Fibroblast of skin of abdomen (primary cell): ENCODE results near the gene FRMD4B.
"Not testable (repeated sequence)": the region's sequence is repeated elsewhere in the genome, so short reads cannot be mapped to it uniquely, and the experiment has no call there.

ENCODE experiments used
- DNase-seq: peaks from one replicate; pipeline ENCODE4 v3.0.0-alpha.2; 2013

FRMD4B gene

DNA sequence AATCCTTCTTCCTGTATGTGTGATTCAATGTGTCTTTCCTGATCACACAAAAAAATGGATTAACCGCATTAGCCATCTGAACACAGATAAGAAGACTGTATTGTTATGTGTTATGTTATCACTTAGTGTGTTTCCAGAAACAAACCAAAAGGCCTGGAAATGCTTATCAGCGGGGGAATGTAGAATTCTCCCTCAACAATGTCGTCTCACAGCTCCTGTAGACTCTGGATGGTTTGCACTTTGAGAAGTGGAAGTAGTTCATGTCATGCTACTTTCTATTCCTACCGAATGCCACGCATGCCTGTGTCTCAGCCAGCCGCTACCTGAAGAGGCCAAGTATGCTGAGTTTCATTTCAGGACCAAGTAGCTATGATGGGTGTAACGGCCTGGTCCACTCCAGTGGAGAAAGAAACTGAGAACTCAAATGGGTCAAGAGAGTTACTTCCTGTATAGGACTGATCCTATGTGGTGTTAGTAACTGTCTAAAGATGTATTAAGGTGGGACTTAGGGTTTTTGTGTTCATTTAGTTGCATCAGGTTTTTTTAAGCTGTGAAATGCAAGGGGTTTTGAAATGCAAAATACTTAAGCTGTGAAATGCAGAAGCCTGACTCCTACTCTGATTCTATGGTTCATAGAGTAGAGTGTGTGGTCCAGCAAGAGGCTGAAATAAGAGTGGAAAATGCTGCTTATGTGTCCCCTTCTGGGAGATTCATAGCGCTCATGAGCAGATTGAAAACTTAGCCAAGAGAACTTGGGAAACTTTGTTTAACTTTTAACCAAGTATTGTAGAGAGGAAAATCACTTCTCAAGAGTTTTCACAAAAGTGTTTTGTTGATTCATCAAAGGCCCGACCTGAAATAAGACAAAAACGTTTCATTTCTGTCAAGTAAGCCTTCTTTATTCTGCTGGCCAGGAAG is 145.0 kb downstream of the FRMD4B start:
- DNase-seq = no peak

DNA sequence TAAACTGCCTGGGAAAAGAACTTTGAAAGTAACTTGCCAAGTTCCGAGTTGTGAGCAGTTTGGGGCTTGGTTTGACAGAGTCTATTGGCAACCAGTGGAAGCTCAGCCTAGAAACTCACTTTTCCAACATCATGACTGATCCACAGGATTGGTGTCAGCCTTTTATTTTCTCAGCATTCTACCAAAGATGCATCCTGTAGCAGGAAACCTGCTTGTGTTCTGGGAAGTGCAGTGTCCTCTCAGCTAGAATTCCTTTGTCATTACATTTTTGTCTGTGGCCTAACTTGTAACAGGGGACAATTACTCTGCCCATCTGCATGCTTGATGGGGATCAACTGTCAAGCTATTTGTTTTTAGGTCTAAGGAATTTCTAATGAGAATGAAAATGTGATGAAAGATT is 146.8 kb downstream of the FRMD4B start:
- DNase-seq = no peak

DNA sequence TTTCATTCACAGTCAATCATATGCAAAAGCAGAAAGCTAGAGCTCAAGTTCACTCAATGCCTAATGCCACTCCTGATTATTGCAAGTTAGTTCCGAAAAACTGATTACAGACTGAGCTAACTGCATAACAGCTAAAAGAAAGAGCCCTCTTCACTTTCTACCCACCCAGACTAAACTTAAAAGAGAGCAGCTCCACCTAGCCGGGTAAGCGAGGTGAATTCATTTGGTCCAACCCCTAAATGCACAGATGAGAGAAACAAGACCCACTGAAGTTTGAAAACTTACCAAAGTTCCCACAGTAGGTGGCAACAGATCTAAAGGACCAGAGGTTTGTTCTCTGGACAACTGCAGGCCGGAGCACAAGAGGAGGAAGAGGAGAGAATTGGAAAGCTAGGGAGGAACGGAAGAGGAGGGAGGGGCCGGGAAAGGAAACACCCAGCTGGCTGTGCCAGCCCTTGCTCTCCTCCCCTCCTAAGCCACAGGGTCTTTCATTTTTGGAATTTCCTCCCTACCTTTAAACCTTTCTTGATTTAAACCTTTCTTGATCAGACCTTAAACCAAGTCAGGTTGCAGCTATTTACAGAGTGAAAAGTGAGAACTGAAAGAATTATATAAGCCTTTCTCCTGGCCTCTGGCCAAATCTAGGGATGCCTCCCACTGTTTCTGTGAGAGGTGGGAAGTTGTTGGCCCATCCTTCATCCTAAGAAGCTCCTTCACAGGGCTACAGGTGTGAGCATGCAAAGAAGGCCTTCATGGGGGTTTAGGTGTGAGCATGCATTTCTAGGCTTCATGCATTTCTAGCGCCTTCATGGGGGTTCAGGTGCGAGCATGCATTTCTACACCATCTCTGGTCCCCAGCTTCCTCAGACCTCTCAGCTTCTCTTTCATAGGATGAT is 148.8 kb downstream of the FRMD4B start:
- DNase-seq = no peak

DNA sequence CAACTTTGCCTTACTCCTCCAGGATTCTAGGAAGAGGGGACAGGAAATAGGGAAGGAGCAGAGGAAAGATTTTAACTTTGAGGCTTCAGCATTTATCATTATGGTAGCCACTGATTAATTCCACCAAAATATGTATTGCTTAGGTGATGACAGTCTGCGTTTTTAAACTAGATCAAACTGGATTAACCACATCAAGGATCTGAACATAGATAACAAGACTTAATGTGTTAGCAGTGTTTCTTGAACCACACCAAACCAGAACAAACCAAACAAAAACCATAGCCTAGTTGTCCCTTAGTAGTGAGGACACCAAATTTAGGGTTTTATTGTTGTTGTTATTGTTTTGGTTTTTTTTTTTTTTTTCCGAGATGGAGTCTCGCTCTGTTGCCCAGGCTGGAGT is 150.0 kb downstream of the FRMD4B start:
- no peak for DNase-seq

DNA sequence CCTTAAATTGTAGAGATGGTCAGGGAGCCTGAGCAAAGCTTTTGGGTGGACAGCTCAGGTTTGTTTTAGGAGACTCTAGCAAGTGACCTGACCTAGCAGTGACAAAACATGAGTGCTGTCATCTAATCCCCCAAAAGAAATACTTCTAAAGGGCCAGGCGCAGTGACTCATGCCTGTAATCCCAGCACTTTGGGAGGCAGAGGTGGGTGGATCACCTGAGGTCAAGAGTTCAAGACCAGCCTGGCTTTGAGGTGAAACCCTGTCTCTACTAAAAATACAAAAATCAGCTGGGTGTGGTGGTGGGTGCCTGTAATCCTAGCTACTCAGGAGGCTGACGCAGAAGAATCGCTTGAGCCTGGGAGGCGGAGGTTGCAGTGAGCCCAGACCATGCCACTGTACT is 150.7 kb downstream of the FRMD4B start:
- not testable (repeated sequence) for DNase-seq

DNA sequence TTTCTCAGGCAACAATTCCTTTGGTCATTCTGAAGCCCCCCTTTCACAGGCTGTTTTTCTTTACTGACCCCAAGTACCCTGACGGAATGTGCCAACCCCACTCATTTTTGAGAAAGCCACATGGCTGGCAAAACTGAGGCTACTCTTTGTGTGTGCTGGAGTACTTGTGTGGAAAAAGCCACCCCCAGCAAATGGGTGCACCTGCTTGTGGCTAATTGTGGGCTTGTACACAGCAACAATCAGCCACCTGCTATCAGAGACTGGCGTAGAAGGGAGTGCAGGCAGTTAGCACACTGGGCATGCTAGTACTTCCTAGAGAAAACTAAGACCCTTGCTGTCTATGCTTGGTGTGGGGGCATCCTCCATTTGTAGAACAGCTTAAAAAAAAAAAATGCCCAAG is 153.4 kb downstream of the FRMD4B start:
- DNase-seq = no peak

DNA sequence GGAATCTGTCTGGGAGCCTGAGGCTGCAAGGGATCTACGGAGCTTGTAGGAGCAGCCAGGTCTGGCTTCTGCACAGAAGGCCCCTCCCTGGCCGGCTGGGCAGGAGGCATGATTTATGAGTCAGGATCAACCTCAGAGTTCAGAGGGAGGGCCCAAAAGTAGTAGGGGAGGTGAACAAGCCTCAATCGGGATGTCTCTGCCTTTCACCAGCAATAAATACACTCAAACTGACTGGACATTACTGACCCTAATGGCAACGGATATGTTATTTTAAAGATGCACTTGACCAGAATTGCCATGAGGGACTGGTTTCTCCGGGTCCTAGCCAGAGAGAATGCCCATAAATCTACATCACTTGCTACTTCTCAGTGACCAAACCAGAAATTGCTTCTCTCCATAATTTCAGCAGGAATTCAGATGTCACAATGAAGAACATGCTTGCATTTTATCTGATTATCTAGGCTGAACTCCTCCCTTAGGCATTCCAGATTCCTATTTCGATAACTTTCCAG is 153.9 kb downstream of the FRMD4B start:
- peak; percentile 13 for DNase-seq

DNA sequence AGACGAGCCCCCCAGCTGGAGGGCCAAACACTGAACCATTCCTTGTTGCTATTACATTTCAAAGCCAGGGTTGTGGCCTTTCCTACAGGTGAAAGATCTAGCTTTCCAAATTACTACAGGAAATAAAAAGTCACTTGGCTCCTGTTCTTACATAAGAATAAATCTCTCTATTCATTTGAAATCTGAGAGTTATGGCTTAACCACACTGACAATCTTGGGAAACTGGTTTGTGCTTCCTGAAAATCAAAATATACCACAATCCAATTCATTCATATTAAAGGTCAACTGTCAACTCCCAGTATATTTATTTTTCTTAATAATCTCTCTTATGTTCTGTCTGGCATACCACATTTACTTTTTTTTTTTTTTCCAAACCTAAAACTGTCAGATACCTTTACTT is 159.8 kb downstream of the FRMD4B start:
- DNase-seq = no peak

DNA sequence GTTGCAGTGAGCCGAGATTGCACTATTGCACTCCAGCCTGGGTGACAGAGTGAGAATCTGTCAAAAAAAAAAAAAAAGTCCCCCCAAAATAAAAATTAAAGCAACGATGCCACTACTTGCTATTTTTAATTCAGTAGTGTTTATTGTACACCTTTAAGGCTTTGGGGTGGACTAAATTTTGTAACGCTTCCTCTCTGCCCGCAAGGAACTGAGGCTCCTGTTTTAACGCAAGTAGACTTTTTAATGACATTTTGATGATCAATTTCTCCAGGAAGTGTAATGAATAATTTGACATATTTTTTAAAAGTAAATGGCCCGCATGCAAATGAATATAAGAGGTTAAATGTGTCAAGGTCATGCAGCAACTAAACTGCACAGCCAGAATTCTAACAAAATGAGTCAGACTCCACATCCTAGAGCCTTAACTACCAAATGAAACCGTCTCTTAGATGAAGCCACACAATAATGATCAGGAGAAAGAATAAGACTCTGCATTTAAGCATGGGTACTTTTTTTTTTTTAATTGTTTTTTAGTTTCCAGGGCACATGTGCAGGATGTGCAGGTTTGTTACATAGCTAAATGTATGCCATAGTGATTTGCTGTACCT is 166.7 kb downstream of the FRMD4B start:
- no peak for DNase-seq

DNA sequence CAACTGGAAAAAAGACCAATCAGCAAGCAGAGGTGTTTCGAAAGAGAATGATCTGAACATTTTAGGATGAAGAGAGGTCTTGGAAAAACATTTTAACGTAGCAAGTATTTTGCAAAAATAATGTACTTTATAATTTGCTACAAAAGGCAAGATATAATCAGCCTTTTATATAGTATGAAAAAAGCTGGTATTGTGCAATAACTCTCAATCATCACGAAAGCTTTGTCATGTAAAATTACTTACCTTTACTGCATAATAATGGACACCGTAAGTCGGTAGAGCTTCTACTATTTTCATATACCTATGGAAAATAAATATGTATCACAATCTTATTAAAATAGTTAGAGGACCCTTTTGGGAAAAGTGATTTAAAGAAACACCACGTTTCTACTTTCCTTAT is 167.8 kb downstream of the FRMD4B start:
- DNase-seq = no peak

DNA sequence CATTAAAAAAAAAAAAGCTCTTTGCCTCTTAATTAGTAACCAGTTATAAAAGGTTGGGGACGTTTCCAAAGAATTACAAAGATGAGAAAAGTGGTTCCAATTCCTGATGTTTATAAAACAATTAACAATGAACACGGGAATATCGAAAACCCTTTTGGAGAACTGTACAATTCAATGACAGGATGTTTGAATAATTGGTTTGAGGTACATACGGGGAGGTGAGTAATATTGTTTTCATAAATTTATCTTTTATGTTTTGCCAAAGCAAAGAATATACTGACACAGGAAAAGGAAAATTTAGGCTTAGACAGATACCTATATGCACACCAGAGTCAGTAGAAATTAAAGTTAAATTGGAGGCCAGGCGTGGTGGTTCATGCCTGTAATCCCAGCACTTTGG is 168.9 kb downstream of the FRMD4B start:
- DNase-seq = no peak

DNA sequence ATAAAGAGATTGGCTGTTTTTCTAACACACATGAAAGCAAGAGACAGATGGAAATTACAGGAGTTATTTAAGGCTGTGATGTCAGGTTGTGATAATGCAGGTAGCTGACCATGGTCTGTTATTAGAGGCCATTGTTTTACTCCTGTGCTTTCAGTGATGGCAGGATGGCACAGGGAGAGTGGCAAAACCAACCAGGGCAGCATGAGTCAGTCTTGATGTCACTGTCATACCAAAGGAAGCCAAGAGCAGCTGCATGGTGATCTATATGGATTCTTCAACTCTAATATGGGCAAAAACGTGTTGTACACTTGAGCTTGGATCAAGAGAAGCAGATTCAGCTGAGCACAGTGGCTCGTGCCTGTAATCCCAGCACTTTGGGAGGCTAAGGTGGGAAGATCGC is 171.6 kb downstream of the FRMD4B start:
- no peak for DNase-seq

DNA sequence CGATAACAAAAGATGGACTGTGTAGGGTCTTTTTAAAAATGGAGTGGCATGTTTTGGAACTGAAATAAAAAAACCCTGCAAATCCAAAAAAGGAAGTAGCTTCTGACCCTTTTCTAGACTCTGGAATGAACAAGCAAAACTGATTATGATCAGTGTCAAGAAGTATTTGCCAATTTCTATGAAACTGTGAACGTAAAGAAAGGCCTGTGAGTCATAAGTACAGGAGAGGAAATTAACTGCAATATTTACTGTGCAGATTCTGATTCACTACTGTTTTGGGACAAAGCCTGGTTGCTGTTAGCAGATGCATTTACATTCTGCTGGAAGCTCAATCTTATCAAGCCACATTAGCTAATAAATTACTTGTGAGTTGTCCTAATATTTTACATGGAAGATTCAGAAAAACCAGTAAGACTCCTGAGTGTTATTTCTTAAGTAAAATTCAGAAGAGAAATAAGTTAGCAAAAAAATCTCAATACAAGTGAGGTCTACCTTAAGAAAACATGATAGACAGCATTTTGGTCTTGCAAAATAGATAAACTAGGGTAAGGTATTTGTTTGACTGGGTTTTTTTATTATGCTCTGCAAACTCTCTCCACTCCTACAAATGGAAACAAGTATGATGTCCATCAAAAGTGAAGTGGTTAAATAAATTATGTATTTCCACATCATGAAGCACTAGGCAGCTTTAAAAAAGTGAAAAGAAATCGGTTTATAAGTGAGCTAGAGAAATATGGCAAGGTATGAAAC is 173.3 kb downstream of the FRMD4B start:
- peak; percentile 88 for DNase-seq

DNA sequence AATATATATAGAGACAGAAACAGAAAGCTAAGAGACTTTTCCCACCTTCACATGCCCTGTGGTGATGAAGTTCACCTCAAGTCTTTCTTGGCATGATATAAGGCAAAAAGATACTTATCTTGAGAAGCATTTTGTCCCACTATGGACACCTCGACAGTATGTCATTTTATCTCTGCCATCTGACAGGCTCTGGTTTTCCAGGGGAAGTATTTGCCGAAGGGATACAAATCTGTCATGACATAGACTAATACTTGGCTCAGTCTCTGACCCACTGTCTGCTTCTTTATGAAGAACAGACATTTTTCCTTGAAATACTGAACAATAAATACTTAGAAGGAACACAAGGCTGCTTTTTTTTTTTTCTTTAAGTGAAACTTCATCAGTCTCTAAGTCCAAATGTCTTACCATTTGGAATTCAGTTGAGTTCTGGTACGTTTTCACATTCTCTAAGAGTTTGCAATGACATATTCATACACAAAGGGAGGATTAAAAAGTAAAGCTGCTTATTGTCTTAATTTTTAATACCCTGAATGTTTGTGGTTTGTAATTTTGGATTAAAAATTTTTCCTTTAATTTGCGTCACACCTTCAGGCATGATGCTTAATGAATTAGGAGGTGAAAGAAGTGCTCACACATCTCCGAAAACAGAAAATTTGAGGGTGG is 175.7 kb downstream of the FRMD4B start:
- peak; percentile 36 for DNase-seq

DNA sequence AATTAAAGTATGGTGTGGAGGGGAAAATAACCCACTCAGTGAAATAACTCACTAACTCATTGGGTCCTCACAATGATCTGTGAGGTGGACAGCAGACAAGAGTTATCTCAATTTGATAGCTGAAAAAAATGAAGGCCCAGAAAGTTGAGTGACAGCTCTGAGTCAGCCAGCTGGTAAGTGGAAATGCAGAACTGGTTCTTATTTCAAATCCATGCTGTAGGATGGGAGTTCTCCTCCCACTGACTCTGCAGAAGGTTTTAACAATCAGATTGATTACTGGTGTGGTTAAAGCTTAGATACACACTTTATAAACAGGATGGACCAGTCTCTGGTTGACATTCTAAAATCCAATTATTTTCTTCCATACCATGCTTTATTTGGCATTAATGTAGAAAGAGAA is 176.5 kb downstream of the FRMD4B start:
- no peak for DNase-seq

DNA sequence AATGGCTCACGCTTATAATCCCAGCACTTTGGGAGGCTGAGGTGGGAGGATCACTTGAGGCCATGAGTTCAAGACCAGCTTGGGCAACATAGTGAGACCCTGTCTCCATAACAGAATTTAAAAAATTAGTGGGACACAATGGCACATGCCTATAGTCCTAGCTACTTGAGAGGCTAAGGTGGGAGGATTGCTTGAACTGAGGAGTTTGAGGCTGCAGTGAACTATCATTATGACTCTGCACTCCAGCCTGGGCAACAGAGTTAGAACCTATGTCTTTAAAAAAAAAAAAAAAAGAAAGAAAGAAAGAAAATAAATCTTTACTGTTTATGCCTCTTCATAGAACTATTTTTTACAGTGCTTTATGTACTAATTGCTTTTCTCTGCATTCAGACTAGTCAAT is 178.9 kb downstream of the FRMD4B start:
- DNase-seq = no peak

DNA sequence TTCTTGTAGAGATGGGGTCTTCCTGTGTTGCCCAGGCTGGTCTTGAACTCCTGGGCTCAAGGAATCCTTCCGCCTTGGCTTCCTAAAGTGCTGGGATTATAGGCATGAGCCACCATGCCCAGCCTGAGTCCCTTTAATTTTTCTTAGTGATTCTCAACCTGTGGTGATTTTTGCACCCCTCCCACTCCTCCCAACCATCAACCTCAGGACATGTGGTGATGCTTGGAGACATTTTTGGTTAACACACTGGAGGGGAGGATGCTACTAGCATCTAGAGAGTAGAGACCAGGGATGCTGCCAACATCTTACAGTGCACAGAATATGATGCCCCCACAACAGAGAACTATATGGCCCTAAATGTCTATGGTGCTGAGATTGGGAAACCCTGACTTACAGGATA is 180.5 kb downstream of the FRMD4B start:
- DNase-seq = no peak

DNA sequence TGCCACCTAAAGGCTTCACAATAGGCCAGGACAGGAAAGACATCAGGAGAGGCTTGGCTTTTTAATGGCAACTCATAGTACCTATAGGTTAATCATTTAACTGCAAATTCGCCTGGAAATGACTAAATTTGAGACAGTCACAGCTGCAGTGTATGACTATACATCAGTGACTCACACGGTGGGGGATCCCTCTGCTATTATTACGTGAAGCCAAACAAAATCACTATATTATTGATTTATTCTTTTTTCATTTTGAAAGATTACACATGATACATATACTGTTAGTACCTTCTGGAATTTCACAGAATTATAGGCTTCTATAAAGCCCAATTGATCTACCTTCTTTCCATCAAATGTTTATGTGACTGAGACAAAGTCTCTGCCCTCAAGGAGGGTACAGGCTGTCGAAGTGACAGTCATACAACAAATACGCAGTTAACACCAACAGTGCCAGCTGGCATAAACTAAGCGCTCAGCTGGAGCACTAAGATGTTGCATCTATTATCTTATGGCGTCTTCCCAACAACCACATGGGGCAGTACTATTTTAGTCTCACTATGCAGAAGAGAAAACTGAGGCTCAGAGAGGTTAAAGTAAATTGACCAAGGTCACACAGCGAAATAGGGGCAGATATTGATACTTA is 181.5 kb downstream of the FRMD4B start:
- peak; percentile 18 for DNase-seq

DNA sequence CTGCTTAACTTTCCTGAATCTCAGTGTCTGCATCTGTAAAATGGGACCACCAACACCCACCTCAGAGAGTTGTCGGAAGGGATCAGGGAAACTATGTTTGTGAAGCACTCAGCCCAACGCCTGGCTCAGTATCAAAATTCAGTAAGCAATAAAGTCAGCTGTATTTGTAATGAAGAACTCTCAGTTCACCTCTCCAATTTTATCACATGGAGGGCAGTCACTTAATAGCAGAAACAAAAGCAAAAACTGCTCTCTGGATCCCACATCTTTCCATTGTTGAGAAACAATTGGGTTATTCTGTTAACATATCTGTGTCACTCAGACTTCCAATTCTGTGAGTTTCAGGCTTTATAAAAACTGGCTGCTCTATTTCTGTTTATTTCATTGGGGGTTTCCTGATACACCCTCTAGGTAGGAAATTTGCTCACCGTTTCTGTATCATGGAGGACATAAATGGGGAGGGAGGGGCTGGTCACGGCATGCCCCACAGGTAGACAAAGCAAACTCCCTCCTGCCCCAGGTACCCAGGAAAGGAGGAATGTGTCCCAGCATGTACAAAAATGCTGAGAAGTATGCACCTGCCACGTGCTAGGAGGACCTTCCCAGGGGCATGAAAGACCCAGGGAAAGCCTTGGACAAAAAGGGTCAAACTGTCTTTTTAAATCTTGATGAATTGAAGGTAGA is 182.1 kb downstream of the FRMD4B start:
- DNase-seq = no peak

DNA sequence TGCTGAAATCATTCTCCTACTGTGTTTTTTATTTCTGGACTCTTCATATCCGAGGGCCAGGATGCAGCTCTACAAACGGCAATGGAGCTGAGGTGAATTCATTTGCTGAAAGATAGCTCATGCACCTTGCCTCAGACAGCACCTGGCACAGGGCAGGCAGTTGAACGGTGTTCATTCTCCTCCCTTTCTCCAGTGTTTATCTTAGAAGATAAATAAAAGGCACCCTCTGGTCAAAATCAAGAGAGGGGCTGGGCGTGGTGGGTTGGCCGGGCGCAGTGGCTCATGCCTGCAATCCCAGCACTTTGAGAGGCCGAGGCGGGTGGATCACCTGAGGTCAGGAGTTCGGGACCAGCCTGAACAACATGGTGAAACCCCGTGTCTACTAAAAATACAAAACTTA is 184.2 kb downstream of the FRMD4B start:
- DNase-seq = no peak
